ENCODE data around the gene NDUFA12. TPM values are rescaled to one million over a fixed set of nuclear protein-coding genes. Genes with fewer than 3 reads are reported as not detected.

The NDUFA12 gene
- total RNA-seq, 1 donor from 2014 or later, result 15.1 TPM

DNA sequence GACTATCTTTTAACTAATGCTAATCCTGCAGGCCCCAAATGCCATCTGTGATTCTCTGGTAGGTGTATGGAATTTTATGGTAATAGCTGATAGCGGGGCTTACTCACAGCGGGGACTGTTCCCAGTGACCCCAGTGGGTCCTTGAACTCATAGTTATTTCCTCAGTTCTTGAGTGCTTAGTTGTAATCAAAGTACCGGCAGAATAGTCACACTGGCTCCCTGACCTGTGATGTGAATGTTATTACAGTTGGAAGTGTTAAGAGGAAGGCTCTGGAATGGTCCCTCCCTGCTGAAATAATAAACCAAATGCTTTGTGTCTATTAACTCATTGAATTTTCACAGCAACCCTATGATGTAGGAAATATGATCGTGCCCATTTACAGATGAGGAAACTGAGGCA, 78.3 kb downstream of the NDUFA12 start:
- no peak overlapping the region for H3K4me3 ChIP-seq
- no peaks in the 10 kb centered on the region for H3K9me3 ChIP-seq
- no peaks in the 10 kb centered on the region for H3K36me3 ChIP-seq
- H3K27ac ChIP-seq, result no peak overlapping the region
- H3K4me1 ChIP-seq, result no peaks in the 10 kb centered on the region
- no peak for DNase-seq (ENCODE audit: low spot score in 2 of 2)
- no peaks in the 10 kb centered on the region for H3K27me3 ChIP-seq
- no peak for TF ChIP-seq CTCF (IDR thresholded peaks at IDR 0.05)
- intact Hi-C loops (cut with DNase I), result no loop called here

GRCh38 chr12:94922561-94922960, 80.9 kb downstream of the NDUFA12 start:
- no peak for DNase-seq (ENCODE audit: low spot score in 2 of 2)
- TF ChIP-seq CTCF (IDR thresholded peaks at IDR 0.05), result no peak
- intact Hi-C loops (cut with DNase I), result no loop called here
- Histone ChIP-seq H3K27ac (no peak overlapping the region), H3K4me3 (no peak overlapping the region), H3K4me1 (no peaks in the 10 kb centered on the region), H3K9me3 (no peaks in the 10 kb centered on the region), H3K36me3 (no peaks in the 10 kb centered on the region), H3K27me3 (no peaks in the 10 kb centered on the region)

Other genes starting within 250 kb of the NDUFA12 start
- gene NR2C1, start 69.9 kb upstream of the NDUFA12 start, total RNA-seq, result 42.3 TPM
- 2.0 TPM for gene FGD6, start 213.8 kb upstream of the NDUFA12 start, total RNA-seq
- 141 TPM for gene VEZT, start 214.1 kb upstream of the NDUFA12 start, total RNA-seq